IMR-90 (cell line): Measurements from ENCODE around the gene SLIT3. TPM values are rescaled to one million over a fixed set of nuclear protein-coding genes. Genes with fewer than 3 reads are reported as not detected.

Experiments
- ATAC-seq: fragments of 200-7000 bp; cut with Tn5 transposase; 2 replicates; pipeline ENCODE4 v1.9.1; 2020; ENCODE audit warnings: low read depth, mild to moderate bottlenecking, moderate library complexity
- BruUV-seq: library from RNA; stranded (reverse); fragments of 400-500 nt; replicated peaks from 2 replicates; lab custom pipeline; 2021; lab: Mats Ljungman, UMichigan
- CTCF ChIA-PET: fragments of 300-600 bp; formaldehyde crosslinking; extraction: SDS; loops from one replicate; lab custom pipeline; 2021; ENCODE audit warnings: antibody characterized with exemption; lab: Yijun Ruan, JAX
- POLR2A ChIA-PET: fragments of 300-600 bp; sonication (Branson Sonifier 250); formaldehyde crosslinking; loops from one replicate; lab custom pipeline; 2022; ENCODE audit warnings: antibody characterized with exemption; ENCODE audit not compliant: unreplicated experiment; lab: Charles Lee
- DNase-seq: peaks from one replicate; pipeline ENCODE4 v3.0.0; 2013
- H2AFZ ChIP-seq: replicated peaks from 2 replicates; pipeline ENCODE3; 2013; ENCODE audit warnings: low read length, mild to moderate bottlenecking; ENCODE audit not compliant: poor library complexity
- H2AK5ac ChIP-seq: 2 replicates; pipeline ENCODE4 v1.6.1; 2013; ENCODE audit warnings: low read depth, low read length, inconsistent platforms
- H2AK9ac ChIP-seq: replicated peaks from 2 replicates; pipeline ENCODE3; 2013; ENCODE audit warnings: mild to moderate bottlenecking, low read depth, low read length, moderate library complexity; ENCODE audit not compliant: poor library complexity
- H2BK120ac ChIP-seq: 2 replicates; pipeline ENCODE4 v1.6.1; 2013; ENCODE audit warnings: low read depth, low read length, inconsistent platforms
- H2BK15ac ChIP-seq: 3 replicates; pipeline ENCODE4 v1.6.1; 2013; ENCODE audit warnings: low read depth, low read length, inconsistent platforms
- H2BK20ac ChIP-seq: 2 replicates; pipeline ENCODE4 v1.6.1; 2013; ENCODE audit warnings: low read depth, mild to moderate bottlenecking, inconsistent platforms, low read length, moderate library complexity
- H2BK5ac ChIP-seq: 2 replicates; pipeline ENCODE4 v1.6.1; 2013; ENCODE audit warnings: mild to moderate bottlenecking, low read depth, low read length, inconsistent platforms; ENCODE audit not compliant: poor library complexity, severe bottlenecking
- H3K14ac ChIP-seq: replicated peaks from 2 replicates; pipeline ENCODE4 v1.6.1; 2013; ENCODE audit warnings: low read depth, low read length, inconsistent platforms
- H3K18ac ChIP-seq: 2 replicates; pipeline ENCODE4 v1.6.1; 2013; ENCODE audit warnings: low read depth, low read length, control low read depth
- H3K23ac ChIP-seq: 2 replicates; pipeline ENCODE4 v1.6.1; 2013; ENCODE audit warnings: low read depth, low read length, inconsistent platforms
- H3K27ac ChIP-seq: 2 replicates; pipeline ENCODE4 v1.5.1; 2013; ENCODE audit warnings: mild to moderate bottlenecking, control low read depth, low read length; ENCODE audit not compliant: insufficient read depth
- H3K27me3 ChIP-seq: 2 replicates; pipeline ENCODE4 v1.6.1; 2013; ENCODE audit warnings: low read length; ENCODE audit not compliant: control insufficient read depth, insufficient read depth
- H3K36me3 ChIP-seq: 2 replicates; pipeline ENCODE4 v1.6.1; 2013; ENCODE audit warnings: low read length, mixed read lengths; ENCODE audit not compliant: control insufficient read depth, insufficient read depth
- H3K4ac ChIP-seq: 2 replicates; pipeline ENCODE4 v1.6.1; 2013; ENCODE audit warnings: low read depth, low read length, inconsistent platforms
- H3K4me1 ChIP-seq: 2 replicates; pipeline ENCODE4 v1.6.1; 2013; ENCODE audit warnings: low read length, mixed read lengths; ENCODE audit not compliant: control insufficient read depth, insufficient read depth
- H3K4me2 ChIP-seq: 2 replicates; pipeline ENCODE4 v1.6.1; 2013; ENCODE audit warnings: low read depth, mild to moderate bottlenecking, control low read depth, low read length, moderate library complexity
- H3K4me3 ChIP-seq: 2 replicates; pipeline ENCODE4 v1.5.1; 2013; ENCODE audit warnings: low read depth, mild to moderate bottlenecking, control low read depth, low read length, moderate library complexity; ENCODE audit not compliant: insufficient read depth
- H3K56ac ChIP-seq: 2 replicates; pipeline ENCODE4 v1.6.1; 2013; ENCODE audit warnings: low read length, inconsistent platforms; ENCODE audit not compliant: insufficient read depth; ENCODE audit errors: extremely low read depth
- H3K79me1 ChIP-seq, 2 experiments: 2 replicates each; pipeline ENCODE4 v1.6.1; 2013; ENCODE audit warnings: low read length in 2 of 2, inconsistent platforms in 1 of 2, low read depth in 1 of 2
- H3K9ac ChIP-seq: 2 replicates; pipeline ENCODE4 v1.6.1; 2013; ENCODE audit warnings: low read depth, low read length, control low read depth
- H3K9me1 ChIP-seq: 2 replicates; pipeline ENCODE4 v1.6.1; 2013; ENCODE audit warnings: low read length, inconsistent platforms; ENCODE audit not compliant: insufficient read depth
- H3K9me3 ChIP-seq: 2 replicates; pipeline ENCODE4 v1.6.1; 2013; ENCODE audit warnings: low read length; ENCODE audit not compliant: control insufficient read depth, insufficient read depth
- H4K20me1 ChIP-seq: 2 replicates; pipeline ENCODE4 v1.6.1; 2013; ENCODE audit warnings: low read length, inconsistent platforms; ENCODE audit not compliant: insufficient read depth
- H4K5ac ChIP-seq: 2 replicates; pipeline ENCODE4 v1.6.1; 2013; ENCODE audit warnings: mild to moderate bottlenecking, low read depth, low read length, control low read depth
- H4K8ac ChIP-seq, 2 experiments: 2 replicates each; pipeline ENCODE4 v1.6.1; 2013; ENCODE audit warnings: low read depth in 2 of 2, low read length in 2 of 2, control low read depth in 1 of 2, inconsistent platforms in 1 of 2
- H4K91ac ChIP-seq: 2 replicates; pipeline ENCODE4 v1.6.1; 2013; ENCODE audit warnings: low read depth, low read length, inconsistent platforms; ENCODE audit not compliant: insufficient read depth
- BHLHE40 ChIP-seq: fragments of 150-350 bp; IDR thresholded peaks from 2 replicates; pipeline ENCODE4 v1.6.1; 2016; ENCODE audit warnings: mild to moderate bottlenecking, low read depth, low read length
- CEBPB ChIP-seq: IDR thresholded peaks from 2 replicates; pipeline ENCODE4 v1.6.1; 2012; ENCODE audit warnings: low read depth, low read length, improper control_type of control experiment
- CHD1 ChIP-seq: IDR thresholded peaks from 2 replicates; pipeline ENCODE4 v1.6.1; 2012; ENCODE audit warnings: low read depth, low read length, improper control_type of control experiment
- CTCF ChIP-seq: conservative IDR thresholded peaks from 2 replicates; pipeline ENCODE4 v1.5.1; 2012; ENCODE audit warnings: mild to moderate bottlenecking, low read depth, low read length, improper control_type of control experiment
- ELK1 ChIP-seq: fragments of 150-350 bp; IDR thresholded peaks from 2 replicates; pipeline ENCODE4 v1.6.1; 2016; ENCODE audit warnings: low read depth, mild to moderate bottlenecking, low read length, moderate library complexity, borderline replicate concordance
- FOS ChIP-seq: fragments of 150-350 bp; IDR thresholded peaks from 2 replicates; pipeline ENCODE4 v1.6.1; 2016; ENCODE audit warnings: low read depth, low read length
- MAFK ChIP-seq: IDR thresholded peaks from 2 replicates; pipeline ENCODE4 v1.6.1; 2012; ENCODE audit warnings: low read depth, low read length, improper control_type of control experiment
- MAZ ChIP-seq: IDR thresholded peaks from 2 replicates; pipeline ENCODE4 v1.6.1; 2012; ENCODE audit warnings: low read depth, mild to moderate bottlenecking, low read length, improper control_type of control experiment, moderate library complexity, borderline replicate concordance
- MXI1 ChIP-seq: IDR thresholded peaks from 2 replicates; pipeline ENCODE4 v1.6.1; 2012; ENCODE audit warnings: low read depth, mild to moderate bottlenecking, low read length, moderate library complexity, borderline replicate concordance
- NFE2L2 ChIP-seq: fragments of 150-350 bp; IDR thresholded peaks from 2 replicates; pipeline ENCODE4 v1.6.1; 2016; ENCODE audit warnings: low read depth, mild to moderate bottlenecking, low read length
- POLR2A ChIP-seq: IDR thresholded peaks from 2 replicates; pipeline ENCODE4 v1.6.1; 2012; ENCODE audit warnings: mild to moderate bottlenecking, low read depth, low read length
- RAD21 ChIP-seq: IDR thresholded peaks from 2 replicates; pipeline ENCODE4 v1.6.1; 2012; ENCODE audit warnings: low read length, improper control_type of control experiment
- RCOR1 ChIP-seq: IDR thresholded peaks from 2 replicates; pipeline ENCODE4 v1.6.1; 2012; ENCODE audit warnings: mild to moderate bottlenecking, low read length, improper control_type of control experiment; ENCODE audit not compliant: insufficient replicate concordance
- RFX5 ChIP-seq: IDR thresholded peaks from 2 replicates; pipeline ENCODE4 v1.8.0; 2012; ENCODE audit warnings: low read depth, mild to moderate bottlenecking, low read length, moderate library complexity
- SMC3 ChIP-seq: fragments of 150-350 bp; IDR thresholded peaks from 2 replicates; pipeline ENCODE4 v1.6.1; 2016; ENCODE audit warnings: low read depth, mild to moderate bottlenecking, antibody characterized with exemption, low read length, moderate library complexity
- USF2 ChIP-seq: fragments of 150-350 bp; IDR thresholded peaks from 2 replicates; pipeline ENCODE4 v1.6.1; 2017; ENCODE audit warnings: mild to moderate bottlenecking, antibody characterized with exemption, low read length, low read depth
- dilution Hi-C: fragments of 300-500 bp; cut with HindIII; formaldehyde crosslinking; loops from one replicate; pipeline ENCODE4 v1.14.3; 2018; ENCODE audit warnings: low sequenced_read_pairs; ENCODE audit not compliant: unreplicated experiment
- in situ Hi-C: fragments of 300-500 bp; cut with MboI; formaldehyde crosslinking; loops from 3 replicates; pipeline ENCODE4 v1.14.3; 2019; ENCODE audit warnings: low sequenced_read_pairs, inconsistent platforms, mixed read lengths
- intact Hi-C: fragments of 100-400 bp; cut with micrococcal nuclease; formaldehyde crosslinking; loops from 2 replicates; pipeline ENCODE4 v1.10.0; 2022
- polyA plus RNA-seq, 3 experiments: library from polyadenylated mRNA; depleted of rRNA; stranded (reverse); fragments of >200 nt; gene quantifications; 2 replicates each; pipeline ENCODE4 v1.2.3, GENCODE V29; 2012; ENCODE audit warnings: low replicate concordance in 1 of 3
- total RNA-seq: library from RNA; depleted of rRNA; stranded (reverse); fragments of >200 nt; gene quantifications from 2 replicates; pipeline ENCODE4 v1.2.3, GENCODE V29; 2012

Gene SLIT3
- total and polyA plus RNA-seq, 2 of the 4 experiments (the other 2 are of a cell fraction) = 0.18 to 0.50 TPM

- POLR2A ChIA-PET = no interaction called here
- H2AK5ac ChIP-seq = no peak overlapping the region
- no peak overlapping the region for H3K9ac ChIP-seq
- no peak overlapping the region for H4K5ac ChIP-seq
- no peak for TF ChIP-seq MXI1
- TF ChIP-seq CHD1 = no peak
- no peak for TF ChIP-seq MAFK
- TF ChIP-seq USF2 = no peak
- TF ChIP-seq SMC3 = no peak
- TF ChIP-seq NFE2L2 = no peak
- TF ChIP-seq RAD21 = no peak
- TF ChIP-seq RFX5 = no peak
- no peak for TF ChIP-seq MAZ
- TF ChIP-seq CTCF = no peak
- no peak for TF ChIP-seq ELK1
- TF ChIP-seq CEBPB = no peak
- TF ChIP-seq BHLHE40 = no peak
- TF ChIP-seq RCOR1 = no peak
- TF ChIP-seq FOS = no peak
- no peak for TF ChIP-seq POLR2A
- no peak overlapping the region for H2BK5ac ChIP-seq
- CTCF ChIA-PET = no interaction called here
- ATAC-seq (no peak), DNase-seq (no peak)
- H3K27me3 ChIP-seq = no peaks in the 10 kb centered on the region
- no peaks in the 10 kb centered on the region for H3K9me1 ChIP-seq
- dilution Hi-C loops (no loop called here), intact Hi-C loops (no loop called here), in situ Hi-C loops (no loop called here)
- H3K23ac ChIP-seq = no peak overlapping the region
- no peaks in the 10 kb centered on the region for H3K4me1 ChIP-seq
- no peak overlapping the region for H3K4me3 ChIP-seq
- H3K36me3 ChIP-seq = no peaks in the 10 kb centered on the region
- H2BK20ac ChIP-seq = no peak overlapping the region
- no peak overlapping the region for H3K27ac ChIP-seq
- H2AFZ ChIP-seq = no peak overlapping the region
- no peak overlapping the region for H2BK15ac ChIP-seq
- H3K56ac ChIP-seq = no peak overlapping the region
- no peak overlapping the region for H4K91ac ChIP-seq
- H3K79me1 ChIP-seq = no peaks in the 10 kb centered on the region
- no peak overlapping the region for H4K8ac ChIP-seq
- no peak overlapping the region for H2AK9ac ChIP-seq
- H3K4me2 ChIP-seq = no peak overlapping the region
- peaks cover 6% of the 10 kb centered on the region for H3K9me3 ChIP-seq
- no peak overlapping the region for H3K14ac ChIP-seq
- H3K18ac ChIP-seq = no peak overlapping the region
- no peaks in the 10 kb centered on the region for H4K20me1 ChIP-seq
- BruUV-seq = no TSS peak
- no peak overlapping the region for H2BK120ac ChIP-seq
- no peak overlapping the region for H3K4ac ChIP-seq
Observed at GRCh38 chr5:169213479-169213878, 87.5 kb downstream of the SLIT3 start.
